HS-27A (cell line): ENCODE data around the gene GALNT14.

ENCODE experiments used
- DNase-seq: peaks from one replicate; pipeline ENCODE4 v3.0.0-alpha.2; 2012; ENCODE audit warnings: low read depth, missing footprints

GALNT14 gene

GRCh38 chr2:31055938-31056337, 82.3 kb downstream of the GALNT14 start:
- DNase-seq = no peak

- no peak for DNase-seq
Observed at GRCh38 chr2:31054842-31055388, 83.3 kb downstream of the GALNT14 start.

- DNase-seq = no peak
Observed at GRCh38 chr2:31053929-31054782, 84.1 kb downstream of the GALNT14 start.

DNA sequence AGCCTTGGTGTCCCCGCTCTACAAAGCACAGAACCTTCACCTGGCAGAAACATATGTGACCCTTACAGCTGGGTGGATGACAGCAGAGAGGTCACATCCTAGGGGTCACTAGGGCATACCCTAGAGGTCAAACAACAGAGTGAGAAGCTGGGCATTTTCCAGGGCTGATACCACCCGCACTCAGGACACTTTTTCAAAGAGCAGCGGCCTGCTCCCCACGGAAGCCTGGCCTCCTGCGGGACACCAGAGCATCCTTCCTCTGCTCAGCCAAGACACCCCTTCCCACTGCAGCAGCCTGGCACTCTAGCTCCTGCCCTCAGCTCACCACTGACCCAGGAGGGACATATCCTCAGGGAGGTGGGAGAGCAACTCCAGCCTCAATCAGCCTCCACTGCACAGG, 86.0 kb downstream of the GALNT14 start:
- DNase-seq = no peak

GRCh38 chr2:31051258-31052140, 86.7 kb downstream of the GALNT14 start:
- DNase-seq = no peak

- no peak for DNase-seq
Observed at GRCh38 chr2:31049916-31050588, 88.2 kb downstream of the GALNT14 start.

DNA sequence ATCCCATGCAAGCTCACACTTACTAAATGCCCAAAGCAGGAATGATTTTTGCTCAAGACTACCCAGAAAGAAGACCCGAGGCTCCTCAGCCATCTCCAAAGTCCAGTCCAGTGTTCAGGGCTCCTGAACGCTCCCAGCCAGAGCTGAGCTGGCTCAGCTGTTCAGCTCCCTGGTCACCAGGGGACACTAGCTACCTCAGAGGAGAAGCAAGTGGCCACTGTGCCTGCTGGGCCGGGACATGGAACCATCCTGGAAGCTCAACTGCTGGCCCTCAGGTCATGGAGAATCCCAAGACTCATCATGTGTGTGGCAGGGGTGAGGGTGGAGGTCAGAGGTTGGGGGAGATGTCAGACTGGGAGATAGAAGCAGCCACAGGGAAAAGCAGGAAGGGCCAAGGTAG, 89.0 kb downstream of the GALNT14 start:
- DNase-seq = no peak

DNA sequence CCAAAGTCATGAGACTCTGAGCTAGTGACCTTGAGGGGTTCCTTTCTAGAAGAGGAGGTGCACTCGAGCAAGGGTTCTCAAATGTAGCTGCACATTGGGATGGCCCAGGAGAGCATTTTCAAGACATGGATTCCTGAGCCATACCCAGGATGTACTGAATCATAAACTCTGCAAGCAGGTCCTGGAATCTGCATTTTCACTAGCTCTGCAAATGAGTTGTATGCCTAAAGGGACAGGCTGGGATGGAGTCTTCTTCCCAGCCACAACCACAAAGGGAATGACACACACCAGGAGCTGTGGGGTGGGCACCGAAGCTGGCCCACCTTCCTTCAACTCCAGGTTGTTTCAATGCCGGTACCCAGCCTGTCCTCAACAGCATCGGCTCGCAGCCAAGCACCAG, 90.6 kb downstream of the GALNT14 start:
- DNase-seq = no peak

GRCh38 chr2:31038385-31038784, 99.9 kb downstream of the GALNT14 start:
- no peak for DNase-seq

DNA sequence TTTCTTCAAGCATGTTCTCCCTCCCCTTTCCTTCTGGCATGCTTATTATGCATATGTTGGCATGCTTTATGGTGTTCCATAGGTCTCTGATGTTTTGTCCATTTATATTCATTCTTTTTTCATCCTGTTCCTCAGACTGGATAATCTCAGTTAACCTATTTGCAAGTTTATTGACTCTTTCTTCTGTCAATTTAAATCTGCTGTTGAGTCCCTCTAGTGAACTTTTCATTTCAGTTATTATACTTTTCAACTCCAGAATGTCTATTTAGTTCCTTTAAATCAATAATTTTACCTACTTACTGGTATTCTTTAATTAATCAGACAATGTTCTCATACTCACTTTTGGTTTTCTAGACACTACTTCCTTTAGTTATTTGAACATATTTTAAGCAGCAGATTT, 101.2 kb downstream of the GALNT14 start:
- no peak for DNase-seq

GRCh38 chr2:31033032-31033431, 105.2 kb downstream of the GALNT14 start:
- DNase-seq = no peak

- no peak for DNase-seq
Observed at GRCh38 chr2:31032475-31032874, 105.8 kb downstream of the GALNT14 start.

GRCh38 chr2:31031132-31031706, 107.0 kb downstream of the GALNT14 start:
- no peak for DNase-seq

DNA sequence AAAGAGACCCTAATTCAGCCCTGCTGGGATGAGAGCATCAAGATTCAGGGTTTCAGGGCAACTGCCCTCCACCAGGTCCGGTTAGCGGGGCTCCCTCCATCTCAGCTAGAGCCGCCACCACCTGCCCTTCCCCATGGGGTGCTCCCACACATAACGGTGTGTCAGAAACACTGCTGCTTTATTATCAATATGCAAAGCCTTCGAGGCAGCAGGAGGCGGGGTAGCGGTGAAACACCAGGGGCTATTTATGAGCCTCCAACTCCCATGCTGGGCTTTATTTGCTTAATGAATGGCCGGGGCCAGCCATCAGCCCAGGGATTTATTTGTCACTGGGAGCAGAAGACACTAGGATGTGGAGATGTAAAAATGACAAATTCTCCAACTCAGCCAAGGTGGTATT, 109.8 kb downstream of the GALNT14 start:
- DNase-seq = no peak

DNA sequence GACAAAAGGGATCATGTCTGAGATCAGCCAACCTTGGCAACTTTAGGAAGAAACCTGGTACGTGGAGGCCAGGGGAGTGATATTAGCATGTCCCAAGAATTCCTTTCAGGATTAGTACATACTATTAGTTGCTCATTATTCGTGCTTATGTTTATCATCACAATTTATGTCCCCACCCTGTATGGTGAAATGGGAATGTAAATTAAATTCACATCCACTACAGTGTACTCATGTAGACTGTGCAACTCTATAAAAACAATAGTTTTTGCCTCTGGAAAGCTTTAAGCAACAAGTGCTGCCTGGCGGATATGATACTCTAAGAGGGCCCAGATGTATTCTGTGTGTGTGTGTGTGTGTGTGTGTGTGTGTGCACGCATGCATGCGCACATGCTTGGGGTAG, 110.7 kb downstream of the GALNT14 start:
- DNase-seq = no peak

- DNase-seq = no peak
Observed at GRCh38 chr2:31023541-31023940, 114.7 kb downstream of the GALNT14 start.

GRCh38 chr2:31020713-31021112, 117.5 kb downstream of the GALNT14 start:
- DNase-seq = no peak

GRCh38 chr2:31018280-31018679, 120.0 kb downstream of the GALNT14 start:
- no peak for DNase-seq

DNA sequence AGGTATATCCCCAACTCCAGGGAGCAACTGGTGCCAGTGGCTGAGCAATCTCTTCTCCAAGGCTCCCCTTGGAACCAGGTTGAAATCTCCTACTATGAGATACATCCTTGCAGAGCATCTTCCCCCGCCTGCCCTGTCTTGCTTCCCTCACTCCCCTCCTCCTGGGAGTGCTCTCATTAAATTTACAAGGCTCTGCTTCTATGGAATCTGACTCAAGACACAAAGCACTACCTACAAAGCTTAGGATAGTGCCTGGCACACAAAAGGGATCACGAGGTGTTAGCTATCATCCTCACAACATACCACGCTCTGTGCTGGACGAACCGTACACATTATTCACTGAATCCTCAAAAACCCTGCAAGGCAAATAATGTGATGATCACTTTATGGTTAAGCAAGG, 121.6 kb downstream of the GALNT14 start:
- DNase-seq = no peak

DNA sequence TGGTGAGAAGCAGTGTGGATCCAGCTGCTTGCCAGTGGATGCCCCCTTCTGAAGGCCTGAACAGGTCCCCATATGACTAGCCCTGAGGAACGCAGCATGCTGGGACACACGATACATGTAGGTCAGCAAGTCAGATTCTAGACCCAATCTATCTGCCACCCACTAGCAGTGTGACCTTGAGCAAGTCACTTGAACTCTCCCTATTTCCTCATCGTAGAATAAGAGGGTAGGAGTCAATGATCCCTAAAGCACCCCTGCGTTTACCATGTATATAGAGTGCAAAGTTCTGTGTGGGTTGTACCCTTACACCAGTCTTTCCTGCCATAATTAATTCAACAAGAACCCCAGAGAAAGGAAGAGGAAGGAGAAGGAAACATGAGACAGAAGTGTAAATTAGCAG, 123.7 kb downstream of the GALNT14 start:
- no peak for DNase-seq

- DNase-seq = no peak
Observed at GRCh38 chr2:31013301-31013700, 124.9 kb downstream of the GALNT14 start.

DNA sequence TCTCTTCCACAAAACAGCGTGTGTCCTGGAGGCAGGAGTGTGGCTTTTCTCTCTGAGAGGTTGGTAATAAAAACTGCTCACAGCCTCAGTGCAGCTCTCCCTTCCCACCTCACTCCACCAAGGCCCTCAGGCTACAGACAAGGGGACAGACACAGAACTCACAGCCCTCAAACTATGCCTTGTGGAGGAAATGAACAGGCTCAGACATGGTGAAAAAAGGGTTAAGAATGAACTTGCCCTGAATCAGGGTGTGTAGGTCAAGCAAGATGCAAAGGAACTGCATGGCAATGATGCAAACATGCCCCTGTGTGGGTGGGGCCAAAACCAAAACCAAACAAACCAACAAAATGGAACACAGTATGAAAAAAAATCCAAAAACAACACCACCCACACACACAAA, 125.8 kb downstream of the GALNT14 start:
- DNase-seq = no peak
